Measurements from ENCODE around the gene BCL11B.

BCL11B gene

GRCh38 chr14:99177886-99178835, 93.8 kb downstream of the BCL11B start:
- no peak for DNase-seq (ENCODE audit: low read depth, low spot score)
- H3K4me3 ChIP-seq (ENCODE audit: low read length): no peak overlapping the region

- H3K4me3 ChIP-seq (ENCODE audit: low read length): no peak overlapping the region
- DNase-seq (ENCODE audit: low read depth, low spot score): no peak
Measured at GRCh38 chr14:99177046-99177655, 94.8 kb downstream of the BCL11B start.

DNA sequence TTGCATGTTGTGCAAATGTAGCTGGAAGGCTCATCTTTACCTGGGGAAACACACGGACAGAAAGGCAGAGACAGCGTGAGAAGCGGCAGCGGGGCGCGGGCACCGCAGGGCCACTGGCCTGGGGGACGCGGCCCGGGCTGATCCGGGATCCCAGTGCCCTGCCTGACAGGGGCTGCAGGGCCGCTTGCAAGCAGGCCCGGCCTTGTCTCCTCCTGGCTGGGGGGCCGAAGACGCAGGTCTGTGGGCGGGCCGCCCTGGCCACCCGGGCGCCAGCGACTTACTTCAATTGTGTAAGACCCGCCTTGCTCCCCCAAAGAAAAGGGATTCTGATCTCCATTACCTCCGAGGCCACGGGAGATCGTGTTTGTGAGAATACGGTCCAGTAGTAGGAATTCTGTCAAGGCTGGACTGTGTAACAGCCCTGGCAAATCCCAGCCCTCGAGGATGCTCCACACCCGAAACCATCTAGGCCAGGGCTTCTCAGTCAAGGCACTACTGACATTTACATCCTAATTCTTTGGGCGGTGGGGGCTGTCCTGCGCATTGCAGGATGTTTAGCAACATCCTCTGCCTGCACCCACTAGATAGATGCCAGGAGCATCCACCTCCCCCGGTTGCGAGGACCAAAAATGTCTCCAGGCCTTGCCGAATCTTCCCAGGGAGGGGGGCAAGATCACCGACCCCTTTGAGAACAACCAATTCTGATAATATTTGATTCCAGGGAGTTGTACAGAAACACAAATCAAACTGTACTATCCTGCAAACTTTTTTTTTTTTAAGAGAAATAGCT, 95.6 kb downstream of the BCL11B start:
- no peak overlapping the region for H3K4me3 ChIP-seq (ENCODE audit: low read length)
- DNase-seq (ENCODE audit: low read depth, low spot score): no peak

- H3K4me3 ChIP-seq (ENCODE audit: low read length): no peak overlapping the region
- DNase-seq (ENCODE audit: low read depth, low spot score): no peak
Measured at GRCh38 chr14:99175331-99176155, 96.5 kb downstream of the BCL11B start.

DNA sequence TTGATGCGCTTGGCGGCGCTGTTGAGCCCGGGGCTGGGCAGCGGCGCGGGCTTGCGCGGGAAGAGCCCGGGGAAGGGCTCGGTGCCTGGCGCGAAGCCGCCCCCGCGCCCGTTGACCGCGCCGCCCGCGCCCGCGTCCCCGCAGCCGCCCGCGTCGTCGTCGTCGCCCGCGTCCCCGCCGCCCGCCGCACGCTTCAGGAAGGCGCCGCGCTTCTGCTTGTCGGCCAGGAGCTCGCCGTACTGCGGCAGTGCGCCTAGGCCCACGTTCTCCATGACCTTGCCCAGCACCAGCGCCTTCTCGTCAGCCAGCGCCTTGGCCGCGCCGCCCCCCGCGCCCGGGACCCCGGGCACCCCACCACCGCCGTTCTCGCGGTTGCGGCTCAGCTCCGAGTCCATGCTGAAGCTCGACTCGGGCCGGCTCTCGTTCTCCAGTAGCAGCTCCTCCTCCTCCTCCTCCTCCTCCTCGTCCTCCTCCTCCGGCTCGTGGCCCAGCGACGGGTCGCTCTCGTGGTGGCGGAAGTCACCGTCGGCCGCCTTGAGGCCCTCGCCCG, 97.2 kb downstream of the BCL11B start:
- no peak for DNase-seq (ENCODE audit: low read depth, low spot score)
- H3K4me3 ChIP-seq (ENCODE audit: low read length): no peak overlapping the region

DNA sequence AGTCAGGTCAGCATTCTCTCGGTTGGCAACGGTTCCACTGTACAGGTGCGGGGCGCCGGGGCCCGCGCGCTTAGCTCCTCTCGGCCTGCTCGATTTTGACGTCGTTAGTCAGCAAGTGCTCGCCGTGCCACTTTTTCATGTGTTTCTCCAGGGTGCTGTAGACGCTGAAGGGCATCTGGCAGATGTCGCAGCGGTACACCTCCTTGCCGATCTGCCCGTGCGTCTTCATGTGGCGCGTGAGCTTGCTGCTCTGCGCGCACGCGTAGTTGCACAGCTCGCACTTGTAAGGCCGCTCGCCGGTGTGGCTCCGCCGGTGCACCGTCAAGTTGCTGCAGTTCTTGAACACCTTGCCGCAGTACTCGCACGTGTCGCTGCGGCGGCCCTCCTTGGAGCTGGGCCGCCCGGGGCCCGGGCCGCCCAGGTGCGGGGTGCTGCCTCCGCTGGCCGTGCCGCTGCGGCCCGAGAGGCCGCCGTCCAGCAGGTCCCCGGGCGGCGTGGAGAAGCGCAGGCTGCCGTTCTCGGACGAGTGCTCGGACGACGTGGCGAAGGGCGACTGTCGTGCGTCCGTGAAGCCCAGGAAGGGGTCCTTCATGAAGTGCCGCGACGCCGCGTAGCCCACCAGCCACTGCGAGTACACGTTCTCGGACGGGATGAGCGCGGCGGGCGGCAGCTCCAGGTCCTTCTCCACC, 97.8 kb downstream of the BCL11B start:
- H3K4me3 ChIP-seq (ENCODE audit: low read length): no peak overlapping the region
- DNase-seq (ENCODE audit: low read depth, low spot score): no peak

GRCh38 chr14:99173506-99173905, 98.5 kb downstream of the BCL11B start:
- no peak overlapping the region for H3K4me3 ChIP-seq (ENCODE audit: low read length)
- DNase-seq (ENCODE audit: low read depth, low spot score): no peak

DNA sequence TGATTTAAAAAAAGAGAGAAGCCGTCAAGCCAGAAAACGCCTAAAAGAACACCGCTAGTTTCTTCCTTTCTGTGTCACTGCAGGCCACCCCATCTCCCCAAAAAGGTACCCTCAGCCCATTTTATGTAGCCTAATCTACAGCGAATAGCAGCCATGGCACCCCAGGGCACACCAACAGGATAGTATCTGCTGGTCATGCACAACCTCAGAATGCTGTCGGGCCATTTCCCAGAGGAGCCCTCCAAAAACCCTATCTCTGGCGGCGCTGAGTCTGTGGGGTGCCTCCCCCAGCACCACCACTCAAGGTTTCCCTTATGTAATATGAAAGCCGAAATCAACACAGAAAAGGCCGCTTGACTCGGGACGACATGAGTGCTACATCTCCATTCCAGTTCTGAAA, 98.9 kb downstream of the BCL11B start:
- no peak overlapping the region for H3K4me3 ChIP-seq (ENCODE audit: low read length)
- no peak for DNase-seq (ENCODE audit: low read depth, low spot score)

DNA sequence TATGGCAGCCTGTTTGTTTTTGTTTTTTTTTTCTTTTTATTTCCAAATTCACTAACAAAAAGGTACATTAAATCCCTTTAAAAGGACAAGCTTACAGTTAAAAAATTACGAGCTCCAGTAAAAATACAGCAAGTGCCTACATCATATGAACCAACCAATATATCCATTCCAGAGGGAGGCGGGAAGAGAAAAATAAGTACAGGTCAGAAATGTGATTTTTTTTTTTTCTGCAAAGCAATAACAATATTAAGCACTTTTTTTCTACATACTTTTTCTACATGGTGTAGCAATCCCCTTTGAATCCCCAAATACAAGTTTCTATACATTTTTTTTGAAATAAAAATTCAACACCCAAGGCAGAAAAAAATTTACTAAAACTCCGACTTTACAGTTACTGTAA, 100.6 kb downstream of the BCL11B start:
- no peak for DNase-seq (ENCODE audit: low read depth, low spot score)
- no peak overlapping the region for H3K4me3 ChIP-seq (ENCODE audit: low read length)

GRCh38 chr14:99169776-99170356, 102.1 kb downstream of the BCL11B start:
- no peak for DNase-seq (ENCODE audit: low read depth, low spot score)
- no peak overlapping the region for H3K4me3 ChIP-seq (ENCODE audit: low read length)

- H3K4me3 ChIP-seq (ENCODE audit: low read length): no peak overlapping the region
- DNase-seq (ENCODE audit: low read depth, low spot score): no peak
Measured at GRCh38 chr14:99168330-99168729, 103.7 kb downstream of the BCL11B start.

- no peak for DNase-seq (ENCODE audit: low read depth, low spot score)
- H3K4me3 ChIP-seq (ENCODE audit: low read length): no peak overlapping the region
Measured at GRCh38 chr14:99166506-99166905, 105.5 kb downstream of the BCL11B start.

DNA sequence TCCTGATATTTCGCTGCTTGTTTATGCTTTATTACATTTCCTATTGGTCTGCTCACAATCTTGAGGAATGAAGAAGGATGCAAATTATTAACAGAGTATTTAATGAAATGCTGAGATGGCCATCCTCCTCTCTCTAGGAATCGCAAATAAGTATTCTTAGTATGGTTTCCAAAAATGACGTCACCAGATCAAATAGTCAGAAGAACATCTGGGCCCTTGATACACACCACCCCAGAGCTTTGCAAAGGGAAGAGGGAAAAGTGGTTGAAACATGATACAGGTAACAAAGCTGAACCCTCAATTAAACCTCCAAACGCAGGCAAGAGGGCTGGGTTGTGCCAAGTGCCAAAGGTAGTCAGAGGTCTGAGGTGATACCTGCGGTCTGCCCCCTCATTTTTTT, 107.3 kb downstream of the BCL11B start:
- no peak overlapping the region for H3K4me3 ChIP-seq (ENCODE audit: low read length)
- DNase-seq (ENCODE audit: low read depth, low spot score): no peak

DNA sequence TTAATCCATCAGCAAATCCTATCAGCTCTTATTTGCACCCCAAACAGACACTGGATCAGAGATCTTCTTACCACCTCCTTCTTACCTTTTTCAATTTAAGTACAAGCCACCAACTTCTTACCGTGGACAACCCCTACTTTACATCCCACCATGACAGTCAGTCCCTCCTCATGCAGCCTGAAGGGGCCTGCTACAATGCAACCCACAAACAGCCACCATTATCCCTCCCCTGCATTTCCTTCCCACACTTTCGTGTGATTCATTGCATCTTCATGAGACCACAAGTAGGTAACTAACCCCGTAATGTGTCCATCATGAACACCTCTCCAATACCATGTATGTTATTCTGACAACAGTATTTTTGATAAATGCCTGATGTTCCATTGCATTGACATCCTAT, 108.6 kb downstream of the BCL11B start:
- DNase-seq (ENCODE audit: low read depth, low spot score): no peak
- no peak overlapping the region for H3K4me3 ChIP-seq (ENCODE audit: low read length)

DNA sequence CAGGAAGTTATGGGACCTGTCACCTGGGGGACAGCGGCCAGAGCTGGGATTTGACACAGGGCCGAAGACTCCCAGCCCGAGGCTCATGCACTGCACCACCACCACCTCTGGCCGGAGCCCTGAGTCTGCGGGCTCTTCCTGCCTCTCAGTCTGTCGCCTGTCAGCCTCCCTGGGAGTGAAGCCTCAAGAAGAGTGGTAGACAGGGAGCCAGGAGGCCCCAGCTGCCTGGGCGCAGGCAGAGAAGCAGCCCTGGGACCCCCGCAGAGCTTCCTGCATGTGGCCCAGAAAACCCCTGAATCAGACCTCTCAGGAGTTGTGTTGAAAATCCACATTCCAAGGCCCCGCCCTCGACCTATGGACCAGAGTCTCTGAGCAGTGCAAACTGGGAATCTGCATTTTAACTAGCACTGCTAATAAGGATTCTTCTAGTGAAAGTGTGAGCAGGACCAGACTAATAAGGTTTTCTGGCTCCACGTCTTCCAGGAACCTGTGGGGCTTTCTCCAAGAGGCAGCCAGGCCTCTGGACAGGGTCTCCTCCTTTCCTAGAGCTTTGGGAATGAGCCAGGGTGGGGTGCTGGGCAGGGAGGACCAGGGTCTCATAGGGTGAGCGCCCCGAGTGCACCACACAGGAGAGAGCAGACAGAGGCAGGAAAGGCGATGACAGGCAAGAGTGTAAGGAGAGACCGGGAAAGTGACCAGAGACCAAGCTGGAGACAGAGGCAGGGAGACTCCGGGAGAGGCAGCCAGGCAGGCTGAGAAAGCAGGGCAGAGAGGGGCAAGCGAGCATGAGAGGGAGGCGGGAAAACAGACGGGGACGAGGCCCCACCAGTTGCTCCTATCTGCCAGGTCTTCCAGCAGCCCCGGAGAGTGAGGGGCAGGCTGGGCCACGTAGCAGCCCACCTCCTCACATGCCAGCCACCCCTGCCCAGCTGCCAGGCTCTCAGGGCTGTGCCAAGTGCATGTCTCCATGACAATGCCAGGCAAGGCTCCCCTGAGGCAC, 112.4 kb downstream of the BCL11B start:
- no peak for DNase-seq (ENCODE audit: low read depth, low spot score)
- H3K4me3 ChIP-seq (ENCODE audit: low read length): no peak overlapping the region

DNA sequence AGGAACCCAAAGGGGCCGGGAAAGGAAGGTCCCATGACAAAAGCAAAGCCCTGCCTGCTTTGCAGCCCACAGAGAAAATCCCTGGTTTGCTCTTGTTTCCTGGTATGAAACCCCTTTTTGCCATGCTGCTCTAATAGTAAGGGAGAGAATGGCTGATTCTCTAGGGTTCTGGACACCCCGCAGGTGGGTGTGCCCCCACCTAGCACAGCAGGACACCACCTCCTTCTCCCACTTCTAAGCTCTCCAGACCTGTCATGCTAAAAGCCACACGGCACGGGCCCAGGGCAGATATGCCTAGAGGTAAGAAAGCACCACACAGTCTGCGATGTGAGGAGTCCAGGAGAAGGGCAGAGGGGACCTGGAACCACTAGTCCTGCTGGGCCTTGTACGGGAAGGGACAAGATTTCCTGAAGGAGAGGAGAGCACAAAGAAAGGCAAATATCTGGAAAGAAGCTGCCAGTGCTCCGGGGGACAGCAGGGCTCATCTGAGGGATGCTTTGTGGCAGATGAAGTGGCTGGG, 113.3 kb downstream of the BCL11B start:
- no peak overlapping the region for H3K4me3 ChIP-seq (ENCODE audit: low read length)
- DNase-seq (ENCODE audit: low read depth, low spot score): no peak

DNA sequence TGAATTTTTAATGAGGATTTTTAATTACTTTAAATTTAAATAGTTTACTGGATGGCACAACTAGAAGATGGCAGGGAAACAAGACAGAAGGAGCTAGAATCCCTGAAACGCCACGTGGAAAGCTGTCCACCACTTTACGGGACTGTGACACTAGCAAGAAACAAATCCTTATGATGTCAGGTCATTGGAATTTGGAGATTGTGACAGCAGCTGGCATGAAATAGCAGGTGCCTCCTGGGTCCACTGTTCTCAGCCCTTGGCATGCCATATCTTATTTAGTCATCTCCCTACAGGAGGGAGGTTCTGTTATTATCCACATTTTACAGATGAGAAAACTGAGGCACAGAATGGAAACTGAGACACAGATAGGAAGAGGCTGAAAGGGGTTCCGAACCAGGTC, 113.8 kb downstream of the BCL11B start:
- H3K4me3 ChIP-seq (ENCODE audit: low read length): no peak overlapping the region
- no peak for DNase-seq (ENCODE audit: low read depth, low spot score)

Measured in Jurkat, Clone E6-1 (cell line).